G401 (cell line): Measurements from ENCODE around the gene TEAD1. TPM values are rescaled to one million over a fixed set of nuclear protein-coding genes. Genes with fewer than 3 reads are reported as not detected.
A peak's percentile ranks its signal among the peaks of the same experiment; 100 is the strongest.

Experiments used
- DNase-seq: peaks from one replicate; pipeline ENCODE4 v3.0.0-alpha.2; 2015; ENCODE audit warnings: low spot score
- in situ Hi-C: cut with HindIII; loops from 2 replicates; pipeline ENCODE4 v1.10.0; 2016; ENCODE audit warnings: low sequenced_read_pairs, mixed read lengths
- total RNA-seq: library from RNA; depleted of rRNA; stranded (reverse); fragments of >200 nt; shearing (Covaris generic); gene quantifications from 2 replicates; pipeline ENCODE4 v1.2.3, GENCODE V29; 2014

The TEAD1 gene
- total RNA-seq, 1 experiment from 2014 or later: 33.4 TPM

DNA sequence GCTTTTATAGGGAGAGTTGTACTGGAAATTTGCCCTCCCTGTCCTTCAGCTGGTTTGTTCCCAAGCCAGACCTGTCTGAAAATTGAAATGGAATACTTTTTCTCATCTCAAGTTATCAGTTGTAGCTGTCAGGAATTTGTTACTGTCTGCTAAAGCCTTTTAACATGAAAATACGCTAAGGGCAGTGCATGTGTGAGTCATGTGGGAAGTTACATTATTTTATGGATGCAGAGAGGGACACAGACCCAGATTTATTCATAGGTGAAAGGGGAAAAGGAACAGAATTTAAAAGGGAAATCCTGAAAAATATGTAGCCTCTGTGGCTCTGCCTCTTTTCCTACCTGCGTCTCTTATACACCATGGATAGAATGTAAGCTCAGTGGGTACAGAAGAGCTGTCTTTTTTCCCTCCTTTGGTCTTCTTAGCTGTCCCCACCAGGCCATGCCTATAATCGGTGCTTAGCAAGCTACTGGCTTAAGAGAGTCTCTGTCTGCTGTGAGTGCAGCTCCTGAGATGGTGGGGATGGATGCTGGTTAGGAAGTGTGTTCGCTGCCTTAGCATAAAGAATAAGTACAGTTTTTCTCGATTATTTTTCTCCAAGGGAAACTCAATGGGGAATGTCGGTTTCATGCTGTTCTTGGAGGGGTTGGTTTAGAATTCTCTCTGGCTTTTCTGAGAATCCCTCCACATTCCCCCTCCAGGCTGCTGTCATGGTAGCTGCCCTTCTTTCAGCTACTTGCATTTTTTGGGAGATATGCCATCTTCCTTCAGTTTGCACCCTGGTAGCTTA lies 166.8 kb downstream of the TEAD1 start:
- DNase-seq: peak; percentile 36
- in situ Hi-C loops: no loop called here

DNA sequence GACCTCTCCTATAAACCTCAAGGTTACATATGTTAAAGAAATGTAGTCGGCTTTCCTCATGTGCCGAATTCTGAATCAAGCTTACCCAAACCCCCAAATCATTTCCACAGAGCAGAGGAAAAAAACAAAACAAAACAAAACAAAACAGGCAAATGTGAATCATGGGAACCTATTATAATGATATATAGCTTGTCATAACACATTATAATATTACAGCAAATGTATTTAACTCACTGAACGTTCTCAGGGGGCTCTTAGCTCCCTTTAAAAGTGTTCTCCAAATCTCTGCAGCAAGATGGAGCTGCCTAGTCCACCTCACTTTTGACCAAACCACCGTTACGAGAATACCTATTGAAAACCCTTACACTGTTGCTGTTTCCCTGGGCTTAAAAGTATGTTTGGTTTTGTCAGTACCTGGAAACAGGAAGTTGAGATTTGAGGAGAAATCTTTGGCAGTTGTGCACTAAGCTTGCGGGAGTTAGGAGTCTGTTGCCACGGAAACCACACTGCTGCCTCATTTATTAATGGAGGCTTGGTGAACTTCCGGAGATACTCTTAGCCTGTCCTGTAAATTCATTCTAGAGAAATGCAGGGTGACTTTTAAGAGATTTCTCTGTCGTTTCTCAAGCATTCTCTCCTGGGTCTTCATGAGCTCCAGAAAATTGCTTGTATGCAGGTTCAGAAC lies 167.9 kb downstream of the TEAD1 start:
- in situ Hi-C loops: no loop called here
- DNase-seq: peak; percentile 65

DNA sequence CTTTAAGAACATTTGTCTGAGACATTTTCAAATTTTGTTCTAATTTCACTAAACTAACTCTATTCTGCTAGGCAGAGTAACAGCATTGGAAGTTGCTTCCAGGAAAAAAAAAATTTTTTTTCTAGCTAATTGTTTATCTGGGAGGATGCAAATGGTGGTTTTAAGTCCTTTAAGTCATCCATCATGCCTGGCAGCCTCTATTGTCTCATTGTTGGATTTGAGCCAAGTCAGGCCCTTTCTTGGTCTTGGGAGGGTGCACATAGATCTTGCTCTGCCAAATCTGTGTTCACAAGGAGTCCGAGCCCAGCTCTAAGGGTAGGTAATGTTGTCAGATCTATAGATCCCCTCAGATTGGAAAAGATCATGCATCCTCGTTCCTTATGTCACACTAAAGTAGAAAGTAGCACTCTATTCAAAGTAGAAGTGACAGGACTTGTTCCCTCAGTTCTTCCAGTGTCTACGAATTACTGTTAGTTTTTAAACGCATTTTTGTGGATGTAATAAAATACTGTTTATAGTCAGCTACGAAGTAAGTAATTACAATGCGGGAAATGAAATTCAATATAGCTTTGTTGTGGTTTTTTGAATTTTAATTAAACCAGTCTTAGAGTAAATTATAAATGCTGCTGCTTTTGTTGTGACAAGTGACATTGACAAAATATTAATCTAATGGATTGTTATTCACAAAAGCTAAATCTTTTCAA lies 168.9 kb downstream of the TEAD1 start:
- in situ Hi-C loops: no loop called here
- DNase-seq: peak; percentile 35

DNA sequence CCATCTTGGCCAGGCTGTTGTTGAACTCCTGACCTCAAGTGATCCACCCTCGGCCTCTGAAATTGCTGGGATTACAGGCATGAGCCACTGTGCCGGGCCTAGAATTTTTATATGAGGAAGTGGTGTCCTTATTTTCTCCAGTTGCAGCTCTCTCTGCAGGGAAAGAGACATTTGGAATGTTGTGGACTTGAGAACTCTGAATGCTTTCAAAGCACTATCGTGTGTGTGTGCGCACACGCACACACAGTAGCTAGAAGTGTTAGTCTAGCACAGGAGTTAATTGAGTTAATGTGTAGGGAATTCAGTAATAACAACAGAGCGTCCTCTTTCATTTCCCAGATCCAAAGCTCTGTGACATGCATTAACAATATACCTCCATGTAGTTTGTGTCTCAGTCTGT lies 170.9 kb downstream of the TEAD1 start:
- in situ Hi-C loops: no loop called here

DNA sequence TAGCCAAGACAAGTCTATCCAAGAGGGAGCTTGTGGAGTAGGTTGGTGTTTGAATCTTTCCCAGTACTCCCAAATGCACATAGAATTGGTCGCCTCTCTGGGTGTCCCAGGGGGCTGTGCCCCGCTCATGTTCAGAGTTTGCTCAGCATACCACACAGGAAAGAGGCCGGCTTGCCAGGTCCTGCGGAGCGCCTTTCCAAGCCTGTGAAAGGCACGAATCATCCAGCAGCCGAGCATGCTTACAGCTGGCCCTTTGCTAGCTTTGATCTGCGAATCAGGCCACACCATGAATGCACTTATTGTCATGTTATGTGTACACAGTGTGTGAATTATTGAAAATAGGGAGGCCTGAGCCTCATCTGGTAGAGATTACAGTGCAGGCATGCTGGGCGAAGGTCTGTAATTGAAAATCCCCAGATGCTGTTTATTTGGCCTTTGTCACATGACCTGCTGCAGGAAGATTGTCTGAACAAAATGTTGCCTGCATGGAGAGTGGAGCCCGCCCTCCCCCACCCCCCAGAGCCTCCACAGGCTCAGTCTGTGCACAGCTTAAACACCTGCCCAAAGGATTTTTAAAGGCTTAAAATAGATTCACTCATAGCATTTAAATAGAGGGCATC lies 171.6 kb downstream of the TEAD1 start:
- in situ Hi-C loops: no loop called here
- no peak for DNase-seq

More for the DNA sequence above, 170.9 kb downstream of the TEAD1 start:
- DNase-seq: no peak

DNA sequence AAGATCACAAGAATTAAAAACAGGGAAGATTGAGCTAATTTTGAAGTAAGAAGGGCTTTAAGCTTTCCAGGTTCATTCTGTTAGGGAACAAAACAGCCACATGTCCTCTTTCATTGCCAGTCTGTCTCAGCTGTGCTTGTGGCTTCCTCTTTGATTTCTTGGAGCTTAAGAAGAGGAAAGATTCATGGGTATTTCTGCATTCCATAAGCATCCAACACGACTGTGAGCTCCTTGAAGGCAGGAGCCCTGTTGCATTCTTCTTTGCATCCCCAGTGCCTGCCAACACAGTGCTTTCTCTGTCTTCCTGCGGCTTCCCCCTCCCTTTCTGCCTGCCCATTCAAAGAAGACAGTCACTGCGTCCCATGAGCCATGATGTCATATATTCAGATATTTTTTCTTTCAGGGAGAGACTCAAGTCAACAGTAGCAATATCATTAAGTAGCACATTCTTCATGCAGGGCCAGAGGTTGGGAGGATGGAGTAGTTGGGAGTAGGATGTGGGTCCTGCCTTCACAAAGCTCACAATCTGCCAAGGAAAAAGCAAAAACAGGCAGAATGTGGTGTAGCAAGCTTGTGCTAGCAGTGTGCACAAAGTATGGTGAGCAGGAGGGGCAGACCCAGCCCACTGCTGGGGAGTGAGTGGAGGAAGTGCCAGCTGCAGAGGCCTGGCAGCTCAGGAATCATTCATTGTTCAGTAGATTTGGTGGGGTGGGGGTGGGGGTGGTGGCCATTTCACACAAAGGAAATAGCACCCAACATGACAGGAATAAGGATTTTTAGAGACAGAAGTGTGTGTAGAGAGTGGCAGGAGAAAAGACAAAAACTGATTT lies 172.8 kb downstream of the TEAD1 start:
- in situ Hi-C loops: no loop called here
- DNase-seq: no peak

DNA sequence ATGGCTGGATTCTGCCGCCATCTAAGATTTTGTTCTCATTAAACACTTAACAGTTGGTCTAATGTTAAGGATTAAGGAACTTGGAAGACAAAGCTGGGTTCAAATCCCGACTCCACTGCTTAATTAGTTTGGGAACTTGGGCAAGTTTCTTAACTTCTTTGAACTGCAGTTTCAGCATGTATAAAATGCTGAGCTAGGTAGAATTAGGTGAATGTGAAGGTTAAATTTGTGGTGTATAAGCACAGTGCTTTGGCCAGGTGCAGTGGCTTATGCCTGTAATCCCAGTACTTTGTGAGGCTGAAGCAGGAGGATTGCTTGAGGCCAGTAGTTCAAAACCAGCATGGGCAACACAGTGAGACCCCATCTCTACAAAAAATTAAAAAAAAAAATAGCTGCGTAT lies 174.2 kb downstream of the TEAD1 start:
- DNase-seq: no peak
- in situ Hi-C loops: no loop called here

DNA sequence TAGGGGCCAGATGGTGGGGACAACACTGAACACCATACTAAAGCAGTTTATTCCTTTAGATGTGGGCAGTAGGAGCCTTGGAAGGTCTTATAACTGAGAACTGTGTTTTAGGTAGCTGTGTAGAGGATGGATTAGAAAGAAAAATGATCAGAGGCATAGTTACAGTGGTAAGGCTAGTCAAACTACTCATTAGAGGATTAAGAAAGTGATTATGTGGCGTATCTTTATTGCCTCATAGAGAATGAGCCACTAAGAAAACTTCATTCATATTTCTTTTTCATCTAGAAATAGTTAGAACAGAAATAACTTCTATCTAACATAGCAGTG lies 179.1 kb downstream of the TEAD1 start:
- in situ Hi-C loops: no loop called here
- DNase-seq: no peak

DNA sequence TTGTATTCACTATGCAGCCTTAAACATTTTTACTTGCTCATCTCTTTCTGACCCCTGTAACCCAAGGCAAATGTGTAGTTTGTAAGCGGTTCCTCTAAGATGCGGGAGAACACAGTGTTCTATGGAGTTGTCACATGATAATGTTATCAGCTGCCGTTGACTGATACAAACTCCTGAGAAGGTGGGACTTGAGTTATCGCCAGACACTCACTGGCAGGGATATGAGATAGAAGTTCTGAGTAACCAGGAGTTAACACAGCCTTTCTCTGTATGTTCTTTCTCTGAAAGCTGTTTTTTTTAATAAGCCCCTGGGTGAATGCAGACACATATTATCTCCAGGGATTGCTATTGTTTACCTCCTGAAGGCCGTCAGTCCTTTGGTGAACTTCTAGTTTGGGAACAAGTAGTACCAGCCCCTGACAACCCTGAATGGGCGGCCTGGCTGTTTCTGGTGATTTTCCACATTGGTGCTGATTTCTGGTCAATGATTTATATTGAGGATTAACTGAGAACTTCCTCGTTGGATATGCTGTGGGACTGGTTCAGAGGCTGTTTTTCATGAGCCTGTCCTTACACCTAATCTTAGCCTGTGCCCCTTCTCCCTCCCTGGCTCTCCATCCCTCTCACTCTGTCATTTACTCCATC lies 179.6 kb downstream of the TEAD1 start:
- in situ Hi-C loops: no loop called here
- no peak for DNase-seq

DNA sequence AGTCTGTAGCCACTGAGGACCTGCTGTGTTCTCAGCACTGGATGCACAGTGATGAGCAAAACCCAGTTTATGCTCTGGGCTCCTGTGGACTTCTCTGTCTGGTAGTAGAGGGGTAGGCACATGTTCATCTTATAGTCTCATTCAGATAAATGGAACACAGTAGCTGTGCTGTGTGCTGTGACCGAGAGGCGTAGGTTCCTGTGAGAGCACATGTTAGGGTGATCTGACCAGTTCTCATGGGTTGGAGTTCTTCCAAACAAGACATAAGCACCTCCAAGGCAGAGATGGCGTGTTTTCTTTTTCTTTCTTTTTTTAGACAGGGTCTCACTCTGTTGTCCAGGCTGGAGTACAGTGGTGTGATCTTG lies 180.1 kb downstream of the TEAD1 start:
- in situ Hi-C loops: no loop called here

DNA sequence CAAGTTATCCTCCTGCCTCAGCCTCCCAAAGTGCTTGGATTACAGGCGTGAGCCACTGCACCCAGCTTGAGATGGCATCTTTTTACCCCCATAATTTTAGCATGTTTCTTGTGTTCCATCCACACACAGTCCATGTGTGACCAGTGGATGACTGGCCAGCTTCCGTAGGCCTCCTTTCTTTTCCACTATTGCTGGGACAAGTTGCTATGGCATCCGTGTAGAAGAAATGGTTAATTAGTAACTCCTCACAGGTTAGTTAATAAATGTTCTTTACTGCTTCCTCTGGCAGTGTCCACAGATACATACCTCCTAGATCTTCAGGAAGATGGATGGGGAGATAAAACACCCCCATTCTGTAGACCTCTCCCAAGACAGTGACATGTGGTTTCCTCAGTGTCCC lies 180.6 kb downstream of the TEAD1 start:
- in situ Hi-C loops: no loop called here
- DNase-seq: no peak

More for the DNA sequence above, 180.1 kb downstream of the TEAD1 start:
- DNase-seq: no peak

DNA sequence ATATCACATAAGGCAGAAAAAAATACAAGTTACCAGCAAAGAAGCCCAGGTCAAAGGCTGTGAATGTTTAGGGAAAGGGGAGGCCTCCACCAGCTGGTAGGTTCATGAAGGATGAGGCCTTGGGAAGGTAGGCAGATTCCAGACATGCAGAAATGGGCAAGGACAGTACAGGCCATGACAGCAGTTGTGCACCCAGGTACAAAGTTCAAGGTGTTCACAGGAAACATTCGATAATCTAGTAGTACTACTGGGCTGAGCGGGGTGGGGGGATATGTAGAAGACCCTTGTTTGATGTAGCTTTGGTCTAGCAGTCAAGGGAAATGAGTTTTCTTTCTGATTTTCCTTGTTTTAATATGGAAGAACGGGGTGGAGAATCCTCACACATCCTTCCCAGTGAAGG lies 182.1 kb downstream of the TEAD1 start:
- in situ Hi-C loops: no loop called here
- no peak for DNase-seq

DNA sequence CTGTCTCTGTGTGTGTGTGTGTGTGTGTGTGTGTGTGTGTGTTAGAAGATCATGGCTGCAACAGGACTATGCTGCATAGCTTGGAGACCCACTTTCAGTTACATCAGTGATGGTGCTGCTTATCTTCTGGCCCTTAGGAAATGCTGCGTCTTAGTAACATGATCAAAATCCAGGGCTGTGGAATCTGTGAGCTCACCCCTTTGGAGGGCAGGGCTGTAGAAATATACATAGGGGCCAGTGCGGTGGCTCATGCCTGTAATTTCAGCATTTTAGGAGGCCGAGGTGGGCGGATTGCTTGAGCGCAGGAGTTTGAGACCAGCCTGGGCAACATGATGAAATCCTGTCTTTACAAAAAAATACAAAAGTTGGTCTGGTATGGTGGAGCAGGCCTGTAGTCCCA lies 183.4 kb downstream of the TEAD1 start:
- in situ Hi-C loops: no loop called here
- no peak for DNase-seq

DNA sequence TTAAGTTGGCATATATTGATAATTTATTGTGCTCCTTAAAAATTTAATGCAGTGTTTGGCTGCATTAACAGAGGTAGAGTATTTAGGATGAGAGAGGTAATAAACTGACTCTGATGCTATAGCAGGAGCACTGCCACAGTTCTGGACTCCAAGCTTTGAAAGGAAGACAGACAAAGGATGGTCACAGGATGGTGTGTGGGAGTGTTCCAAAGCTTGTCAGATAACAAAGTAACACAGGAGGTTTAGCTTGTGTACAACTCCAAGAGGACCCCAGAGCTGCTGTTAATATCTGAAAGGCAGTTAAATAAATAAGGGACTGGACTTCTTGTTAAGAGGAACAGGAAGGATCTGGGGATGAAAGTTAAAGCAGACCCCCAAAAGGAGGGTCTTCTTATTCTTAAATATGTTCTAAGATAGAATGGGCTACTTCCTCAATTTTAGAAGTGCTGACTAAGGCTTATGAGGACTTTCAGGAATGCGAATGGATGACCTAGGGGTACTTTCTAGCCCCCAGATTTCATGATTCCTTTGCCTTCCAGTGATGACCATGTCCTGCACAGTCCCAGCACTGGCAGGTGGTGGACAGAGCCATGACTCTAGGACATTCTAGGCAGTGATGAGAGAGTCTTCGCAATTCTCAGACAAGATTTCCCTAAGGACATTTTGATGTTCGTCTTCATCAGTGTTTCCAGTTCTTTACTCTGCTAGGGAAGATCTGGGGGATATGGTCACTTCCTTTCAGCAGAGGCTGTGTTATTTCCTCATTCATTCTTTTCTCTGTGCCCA lies 185.8 kb downstream of the TEAD1 start:
- in situ Hi-C loops: no loop called here
- DNase-seq: no peak

DNA sequence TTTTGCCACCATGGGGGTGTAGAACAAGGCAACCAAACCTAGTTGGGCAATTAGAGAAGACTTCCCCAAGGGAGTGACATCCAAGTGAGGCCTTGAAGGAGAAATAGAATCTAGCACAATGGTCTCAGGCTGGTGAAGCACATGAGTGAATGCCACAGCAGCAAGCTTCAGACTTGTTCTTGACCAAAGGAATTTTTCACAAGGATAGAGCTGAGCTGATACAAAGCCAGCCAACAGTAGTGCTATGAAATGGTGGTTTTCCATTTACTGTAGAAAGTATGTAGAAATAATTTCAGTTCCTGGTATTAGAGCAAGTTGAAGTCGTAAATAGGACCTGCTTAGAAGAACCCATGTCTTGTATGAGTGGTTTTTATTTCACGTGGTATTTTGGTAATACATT lies 186.6 kb downstream of the TEAD1 start:
- no peak for DNase-seq
- in situ Hi-C loops: no loop called here

DNA sequence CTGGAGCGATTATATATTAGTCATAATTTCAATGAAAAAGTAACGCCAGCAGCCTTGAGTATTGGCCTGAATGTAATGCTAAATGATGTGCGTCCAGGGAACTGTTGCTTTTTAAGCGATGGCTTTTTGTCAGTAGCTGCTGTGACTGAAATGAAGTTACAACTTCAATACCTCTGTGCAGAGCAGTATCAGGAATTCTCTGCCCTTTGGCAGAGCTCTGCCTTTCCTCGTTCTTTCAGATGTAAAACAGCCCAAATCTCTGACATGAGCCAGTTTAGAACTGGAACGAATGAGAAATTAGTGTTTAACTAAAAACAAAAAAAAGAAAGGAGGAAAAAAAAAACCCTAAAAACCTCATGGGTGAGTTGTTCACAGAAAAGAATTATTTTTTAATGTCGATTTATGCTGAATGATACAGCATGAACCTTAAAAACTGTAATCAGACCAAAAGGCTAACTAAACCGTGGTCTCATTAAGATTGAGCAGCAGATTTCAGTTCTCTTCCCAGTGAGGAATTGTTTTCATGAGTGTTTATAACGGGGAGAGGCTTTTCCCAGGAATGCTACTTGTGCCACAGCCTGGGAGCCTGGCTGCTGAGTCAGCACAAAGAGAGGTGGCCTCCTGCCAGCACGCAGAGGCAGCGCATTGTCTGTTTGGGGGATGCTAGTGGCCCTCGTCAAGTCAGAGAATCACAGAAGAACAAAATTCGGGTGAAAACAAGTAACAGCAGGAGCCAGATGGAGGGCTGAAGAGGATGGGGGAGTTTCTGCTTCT lies 188.7 kb downstream of the TEAD1 start:
- peak; percentile 70 for DNase-seq
- in situ Hi-C loops: no loop called here

DNA sequence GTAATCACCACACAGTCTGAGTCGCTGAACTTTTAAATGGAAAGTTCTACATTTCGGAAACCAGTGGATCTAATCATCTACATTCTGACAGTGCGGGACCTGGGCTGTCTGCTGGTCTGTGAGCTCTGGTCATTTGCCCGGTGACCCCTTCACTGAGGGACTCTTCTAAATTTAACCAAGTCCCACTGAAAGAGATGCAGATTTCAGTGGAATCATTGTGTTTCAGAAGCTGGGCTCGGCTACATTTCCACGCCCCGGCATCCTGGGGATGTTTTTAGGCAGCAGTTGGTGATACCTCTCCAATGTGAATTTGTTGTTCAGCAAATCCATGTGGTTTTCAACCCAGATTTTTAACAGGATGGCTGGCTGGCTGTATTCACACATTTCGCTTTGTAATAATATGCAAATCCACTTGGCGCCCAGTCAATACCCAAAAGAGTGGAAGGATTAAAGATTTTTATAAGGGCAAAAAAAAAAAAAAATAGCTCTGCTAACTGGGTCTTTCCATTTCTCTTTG lies 189.4 kb downstream of the TEAD1 start:
- peak; percentile 65 for DNase-seq
- in situ Hi-C loops: no loop called here
